ENCODE results near the gene RABEPK. TPM values are rescaled to one million over a fixed set of nuclear protein-coding genes. Genes with fewer than 3 reads are reported as not detected.
A peak's percentile ranks its signal among the peaks of the same experiment; 100 is the strongest.

Gene RABEPK
- polyA plus RNA-seq (2013): 19.4 TPM

DNA sequence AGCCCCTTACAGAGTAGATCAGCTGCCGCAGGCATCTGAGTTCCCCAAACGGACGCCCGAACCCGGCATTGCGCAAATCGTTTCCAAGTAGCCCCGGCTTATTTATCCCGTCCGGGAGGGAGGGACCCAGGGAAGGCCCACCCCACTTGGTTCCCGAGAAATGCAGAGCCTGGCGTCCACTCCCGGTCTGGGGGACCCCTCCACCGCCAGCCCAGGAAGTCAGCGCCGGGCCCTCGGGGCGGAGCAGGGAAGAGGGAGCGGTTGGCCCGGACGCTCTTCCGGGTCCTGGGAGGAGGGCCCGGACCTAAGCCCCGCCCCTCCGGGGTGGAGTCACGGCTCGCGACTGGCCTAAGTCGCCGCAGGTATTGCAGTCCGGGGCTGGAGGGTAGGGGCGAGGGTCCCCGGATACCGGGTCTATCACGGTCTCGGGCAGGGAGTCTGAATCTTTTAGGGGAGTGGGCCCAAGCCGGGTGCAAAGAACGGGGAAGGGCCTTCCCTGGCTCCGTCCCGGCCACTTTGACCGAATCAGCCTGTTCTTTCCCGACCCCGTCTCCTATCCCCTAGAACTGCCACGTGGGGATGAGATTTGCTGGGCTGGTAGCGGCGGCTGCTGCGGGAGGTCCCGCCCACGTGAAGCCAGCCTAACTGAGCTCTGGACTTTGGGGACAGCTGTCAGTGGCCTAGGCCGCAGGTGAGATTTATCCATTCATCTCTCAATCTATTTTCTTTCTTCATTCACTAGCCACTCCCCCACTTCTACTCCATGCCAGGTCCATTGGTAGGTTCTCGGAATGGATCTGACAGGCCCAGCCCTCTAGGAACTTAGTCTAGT is at the start of gene RABEPK:
RABEPK (plus strand) TSS at position 327 of the 832 bp plus-strand sequence. CDS start 2,472 bp downstream, outside the sequence.
- Histone ChIP-seq H3K27me3 (replicated peaks in 2 of 5; ENCODE audit: control insufficient read depth in 4 of 5, insufficient read depth in 5 of 5, low read length in 4 of 5) (no peaks in the 10 kb centered on the region), H3K9me3 (ENCODE audit: control extremely low read depth in 1 of 5, control insufficient read depth in 4 of 5, insufficient read depth in 2 of 5, low read depth in 1 of 5, low read length in 4 of 5) (no peaks in the 10 kb centered on the region), H3K36me3 (ENCODE audit: control insufficient read depth in 4 of 4, insufficient read depth in 4 of 4, low read length in 3 of 4) (peaks cover 2 to 14% (median 10%) of the 10 kb centered on the region in 4 experiments), H3K27ac (ENCODE audit: insufficient read depth in 1 of 2, low read depth in 1 of 2, low read length in 2 of 2, poor library complexity in 1 of 2, severe bottlenecking in 2 of 2) (peak within 1 kb of the TSS; percentile 77 to 89), H3K4me3 (ENCODE audit: control insufficient read depth in 1 of 7, extremely low read depth in 1 of 7, insufficient read depth in 4 of 7, low read depth in 2 of 7, low read length in 6 of 7) (peak within 1 kb of the TSS; percentile 74 to 98 (median 87)), H3K4me1 (ENCODE audit: control extremely low read depth in 1 of 4, control insufficient read depth in 4 of 4, insufficient read depth in 4 of 4, low read length in 3 of 4) (peaks cover 3 to 15% (median 8%) of the 10 kb centered on the region in 4 experiments)
- 0% methylated on average over 23 of the region's 51 CpGs for WGBS (ENCODE audit: insufficient coverage)
- ChIA-PET CTCF (no interaction called here), POLR2A (interaction anchor here (0.9 to 1.8 kb wide), 2 partner anchors 34 to 41 kb away, joined by 4 to 14 read pairs; partner anchors contain the start of gene HSPA5)
- DNase-seq: peak; percentile 90 to 94 (median 94)

DNA sequence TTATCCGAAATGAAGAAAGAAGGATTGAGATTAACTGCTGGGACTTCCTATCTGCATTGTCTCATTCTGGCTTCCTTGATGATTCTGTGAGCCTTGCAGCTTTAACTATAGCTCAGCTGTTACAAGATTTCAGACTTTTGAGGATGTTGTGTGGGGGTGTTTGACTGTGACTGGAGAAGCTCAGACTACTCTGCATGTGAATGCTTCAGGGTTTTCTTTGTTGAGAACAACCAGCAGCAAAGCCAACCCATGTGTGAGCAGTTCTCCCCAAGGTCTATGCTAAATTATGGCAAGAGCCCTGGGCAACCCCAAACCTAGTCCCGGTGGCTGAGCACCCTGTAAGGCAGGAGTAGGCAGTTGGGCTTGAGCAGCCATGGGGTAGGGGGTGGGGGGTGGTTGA is 48.6 kb upstream of the RABEPK start:
- Histone ChIP-seq H3K27ac (ENCODE audit: insufficient read depth in 1 of 2, low read depth in 1 of 2, low read length in 2 of 2, poor library complexity in 1 of 2, severe bottlenecking in 2 of 2) (no peak overlapping the region), H3K9me3 (ENCODE audit: control extremely low read depth in 1 of 5, control insufficient read depth in 4 of 5, insufficient read depth in 2 of 5, low read depth in 1 of 5, low read length in 4 of 5) (no peaks in the 10 kb centered on the region), H3K27me3 (replicated peaks in 2 of 5; ENCODE audit: control insufficient read depth in 4 of 5, insufficient read depth in 5 of 5, low read length in 4 of 5) (no peaks in the 10 kb centered on the region), H3K36me3 (ENCODE audit: control insufficient read depth in 4 of 4, insufficient read depth in 4 of 4, low read length in 3 of 4) (peaks cover 22 to 56% (median 38%) of the 10 kb centered on the region in 4 experiments), H3K4me3 (ENCODE audit: control insufficient read depth in 1 of 7, extremely low read depth in 1 of 7, insufficient read depth in 4 of 7, low read depth in 2 of 7, low read length in 6 of 7) (no peak overlapping the region), H3K4me1 (ENCODE audit: control extremely low read depth in 1 of 4, control insufficient read depth in 4 of 4, insufficient read depth in 4 of 4, low read length in 3 of 4) (no peaks in the 10 kb centered on the region)
- ChIA-PET CTCF (interaction anchor here (1.1 kb wide), 1 partner anchor 9 kb away, joined by 4 read pairs; the partner anchor contains the start of gene SCAI), POLR2A (no interaction called here)
- no peak for DNase-seq
- 100% methylated on average over 1 of the region's 2 CpGs for WGBS (ENCODE audit: insufficient coverage)

- WGBS (ENCODE audit: insufficient coverage): no CpG with 5 or more reads among the region's 4 CpGs
- POLR2A ChIA-PET: no interaction called here
Measured at GRCh38 chr9:125153712-125154367, 46.5 kb upstream of the RABEPK start.

DNA sequence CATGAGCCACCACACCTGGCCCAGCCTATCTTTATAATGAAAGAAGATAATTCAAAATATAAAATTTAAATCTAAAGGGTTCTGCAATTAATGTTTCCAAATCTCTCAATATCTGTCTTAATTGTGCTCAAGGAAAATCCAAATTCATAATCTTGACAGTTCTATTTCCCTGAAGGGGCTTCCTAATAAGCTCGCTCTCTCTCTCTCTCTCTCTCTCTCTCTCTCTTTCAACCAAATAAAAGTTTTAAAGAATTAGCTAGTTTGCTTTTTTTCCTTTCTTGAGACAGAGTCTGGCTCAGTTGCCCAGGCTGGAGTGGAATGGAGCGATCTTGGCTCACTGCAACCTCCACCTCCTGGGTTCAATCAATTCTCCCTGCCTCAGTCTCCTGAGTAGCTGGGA is 43.8 kb upstream of the RABEPK start:
- no peaks in the 10 kb centered on the region for H3K4me1 ChIP-seq (ENCODE audit: control extremely low read depth in 1 of 4, control insufficient read depth in 4 of 4, insufficient read depth in 4 of 4, low read length in 3 of 4)
- ChIA-PET POLR2A (no interaction called here), CTCF (interaction anchor here (1.3 kb wide), 1 partner anchor 13 kb away, joined by 5 read pairs; the partner anchor contains the start of gene SCAI)

More at GRCh38 chr9:125153712-125154367, 46.5 kb upstream of the RABEPK start:
- Histone ChIP-seq H3K4me1 (ENCODE audit: control extremely low read depth in 1 of 4, control insufficient read depth in 4 of 4, insufficient read depth in 4 of 4, low read length in 3 of 4) (no peaks in the 10 kb centered on the region), H3K9me3 (ENCODE audit: control extremely low read depth in 1 of 5, control insufficient read depth in 4 of 5, insufficient read depth in 2 of 5, low read depth in 1 of 5, low read length in 4 of 5) (no peaks in the 10 kb centered on the region), H3K36me3 (ENCODE audit: control insufficient read depth in 4 of 4, insufficient read depth in 4 of 4, low read length in 3 of 4) (peaks cover 22 to 65% (median 39%) of the 10 kb centered on the region in 4 experiments), H3K4me3 (ENCODE audit: control insufficient read depth in 1 of 7, extremely low read depth in 1 of 7, insufficient read depth in 4 of 7, low read depth in 2 of 7, low read length in 6 of 7) (no peak overlapping the region), H3K27ac (ENCODE audit: insufficient read depth in 1 of 2, low read depth in 1 of 2, low read length in 2 of 2, poor library complexity in 1 of 2, severe bottlenecking in 2 of 2) (no peak overlapping the region), H3K27me3 (replicated peaks in 2 of 5; ENCODE audit: control insufficient read depth in 4 of 5, insufficient read depth in 5 of 5, low read length in 4 of 5) (no peaks in the 10 kb centered on the region)
- no peak for DNase-seq
- CTCF ChIA-PET: interaction anchor here (1.3 to 1.8 kb wide), 3 partner anchors 10 to 12 kb away, joined by 3 to 5 read pairs (median 4); partner anchors contain the start of gene SCAI

GRCh38 chr9:125160750-125161149 is 39.6 kb upstream of the RABEPK start:
- no peak for DNase-seq
- ChIA-PET POLR2A (no interaction called here), CTCF (no interaction called here)
- H3K4me3 ChIP-seq (ENCODE audit: control insufficient read depth in 1 of 7, extremely low read depth in 1 of 7, insufficient read depth in 4 of 7, low read depth in 2 of 7, low read length in 6 of 7): no peak overlapping the region
- H3K9me3 ChIP-seq (ENCODE audit: control extremely low read depth in 1 of 5, control insufficient read depth in 4 of 5, insufficient read depth in 2 of 5, low read depth in 1 of 5, low read length in 4 of 5): no peaks in the 10 kb centered on the region
- no peaks in the 10 kb centered on the region for H3K27me3 ChIP-seq (replicated peaks in 2 of 5; ENCODE audit: control insufficient read depth in 4 of 5, insufficient read depth in 5 of 5, low read length in 4 of 5)
- H3K4me1 ChIP-seq (ENCODE audit: control extremely low read depth in 1 of 4, control insufficient read depth in 4 of 4, insufficient read depth in 4 of 4, low read length in 3 of 4): no peaks in the 10 kb centered on the region
- H3K27ac ChIP-seq (ENCODE audit: insufficient read depth in 1 of 2, low read depth in 1 of 2, low read length in 2 of 2, poor library complexity in 1 of 2, severe bottlenecking in 2 of 2): no peak overlapping the region
- H3K36me3 ChIP-seq (ENCODE audit: control insufficient read depth in 4 of 4, insufficient read depth in 4 of 4, low read length in 3 of 4): peaks cover 2 to 17% (median 5%) of the 10 kb centered on the region in 4 experiments

More for the DNA sequence above, 43.8 kb upstream of the RABEPK start:
- Histone ChIP-seq H3K36me3 (ENCODE audit: control insufficient read depth in 4 of 4, insufficient read depth in 4 of 4, low read length in 3 of 4) (peaks cover 15 to 46% (median 25%) of the 10 kb centered on the region in 4 experiments), H3K9me3 (ENCODE audit: control extremely low read depth in 1 of 5, control insufficient read depth in 4 of 5, insufficient read depth in 2 of 5, low read depth in 1 of 5, low read length in 4 of 5) (no peaks in the 10 kb centered on the region), H3K4me3 (ENCODE audit: control insufficient read depth in 1 of 7, extremely low read depth in 1 of 7, insufficient read depth in 4 of 7, low read depth in 2 of 7, low read length in 6 of 7) (no peak overlapping the region), H3K27me3 (replicated peaks in 2 of 5; ENCODE audit: control insufficient read depth in 4 of 5, insufficient read depth in 5 of 5, low read length in 4 of 5) (no peaks in the 10 kb centered on the region), H3K27ac (ENCODE audit: insufficient read depth in 1 of 2, low read depth in 1 of 2, low read length in 2 of 2, poor library complexity in 1 of 2, severe bottlenecking in 2 of 2) (no peak overlapping the region)
- DNase-seq: no peak
- 100% methylated on average over 2 of the region's 2 CpGs for WGBS (ENCODE audit: insufficient coverage)

- H3K27me3 ChIP-seq (replicated peaks in 2 of 5; ENCODE audit: control insufficient read depth in 4 of 5, insufficient read depth in 5 of 5, low read length in 4 of 5): no peaks in the 10 kb centered on the region
- WGBS (ENCODE audit: insufficient coverage): 94% methylated on average over 2 of the region's 3 CpGs
- H3K4me1 ChIP-seq (ENCODE audit: control extremely low read depth in 1 of 4, control insufficient read depth in 4 of 4, insufficient read depth in 4 of 4, low read length in 3 of 4): no peaks in the 10 kb centered on the region
- no peaks in the 10 kb centered on the region for H3K9me3 ChIP-seq (ENCODE audit: control extremely low read depth in 1 of 5, control insufficient read depth in 4 of 5, insufficient read depth in 2 of 5, low read depth in 1 of 5, low read length in 4 of 5)
- H3K27ac ChIP-seq (ENCODE audit: insufficient read depth in 1 of 2, low read depth in 1 of 2, low read length in 2 of 2, poor library complexity in 1 of 2, severe bottlenecking in 2 of 2): no peak overlapping the region
- H3K36me3 ChIP-seq (ENCODE audit: control insufficient read depth in 4 of 4, insufficient read depth in 4 of 4, low read length in 3 of 4): peaks cover 3 to 17% (median 6%) of the 10 kb centered on the region in 4 experiments
- H3K4me3 ChIP-seq (ENCODE audit: control insufficient read depth in 1 of 7, extremely low read depth in 1 of 7, insufficient read depth in 4 of 7, low read depth in 2 of 7, low read length in 6 of 7): no peak overlapping the region
- CTCF ChIA-PET: no interaction called here
- POLR2A ChIA-PET: no interaction called here
- DNase-seq: no peak
Measured at GRCh38 chr9:125161284-125161918, 38.9 kb upstream of the RABEPK start.

Measured in common myeloid progenitor, CD34-positive (primary cell).